ENCODE measurements around the gene S100A13.
"Not testable (repeated sequence)": the region's sequence is repeated elsewhere in the genome, so short reads cannot be mapped to it uniquely, and the experiment has no call there.

- TF ChIP-seq CTCF (conservative IDR thresholded peaks at IDR 0.05 in 1 of 2, IDR thresholded peaks at IDR 0.05 in 1 of 2; ENCODE audit: low read depth in 1 of 2, low read length in 2 of 2); EZH2 (IDR thresholded peaks at IDR 0.05; ENCODE audit: low read length, missing control alignments): not testable (repeated sequence)
Observed at GRCh38 chr1:153671628-153672353, 44.5 kb upstream of the S100A13 start.

Data from fibroblast of lung (primary cell).